Ishikawa (cell line): ENCODE results near the gene FARS2.

Experiments
- CEBPB ChIP-seq: IDR thresholded peaks from 2 replicates; pipeline ENCODE4 v1.6.1; 2012
- FOXM1 ChIP-seq: IDR thresholded peaks from 2 replicates; pipeline ENCODE4 v1.6.1; 2012; ENCODE audit warnings: low read depth, borderline replicate concordance
- TCF12 ChIP-seq: IDR thresholded peaks from 2 replicates; pipeline ENCODE4 v1.6.1; 2012; ENCODE audit warnings: low read depth
- USF1 ChIP-seq: IDR thresholded peaks from 2 replicates; pipeline ENCODE4 v1.6.1; 2012
- YY1 ChIP-seq: IDR thresholded peaks from 2 replicates; pipeline ENCODE4 v1.6.1; 2012; ENCODE audit warnings: low read depth
- TF ChIP-seq, protein P1 (sequence below): IDR thresholded peaks from 2 replicates; pipeline ENCODE4 v1.6.1; 2012

GRCh38 chr6:5617179-5617578 is 355.9 kb downstream of the FARS2 start:
- TF ChIP-seq, protein P1, sequence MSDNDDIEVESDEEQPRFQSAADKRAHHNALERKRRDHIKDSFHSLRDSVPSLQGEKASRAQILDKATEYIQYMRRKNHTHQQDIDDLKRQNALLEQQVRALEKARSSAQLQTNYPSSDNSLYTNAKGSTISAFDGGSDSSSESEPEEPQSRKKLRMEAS = no peak
- TF ChIP-seq YY1 (no peak), USF1 (no peak), TCF12 (no peak), CEBPB (no peak), FOXM1 (no peak)
